Trophoblast cell (in vitro differentiated cells and primary cell): ENCODE measurements around the gene DTL.

Source experiments
- DNase-seq, 2 donors: peaks; one replicate each; pipeline ENCODE4 v3.0.0-alpha.2; 2016
- H2AFZ ChIP-seq: 2 replicates; pipeline ENCODE4 v1.6.1; 2013; ENCODE audit warnings: low read length, moderate library complexity, mild to moderate bottlenecking; ENCODE audit not compliant: insufficient read depth, poor library complexity
- H2AK5ac ChIP-seq: 2 replicates; pipeline ENCODE4 v1.6.1; 2013; ENCODE audit warnings: mild to moderate bottlenecking, low read length
- H2BK120ac ChIP-seq: 2 replicates; pipeline ENCODE4 v1.6.1; 2013; ENCODE audit warnings: low read length, mild to moderate bottlenecking, moderate library complexity; ENCODE audit not compliant: insufficient read depth, poor library complexity
- H2BK12ac ChIP-seq: 2 replicates; pipeline ENCODE4 v1.6.1; 2013; ENCODE audit warnings: mild to moderate bottlenecking, low read length, moderate library complexity
- H2BK5ac ChIP-seq: 2 replicates; pipeline ENCODE4 v1.6.1; 2013; ENCODE audit warnings: low read length, low read depth, moderate library complexity, mild to moderate bottlenecking; ENCODE audit not compliant: poor library complexity
- H3K14ac ChIP-seq: 2 replicates; pipeline ENCODE4 v1.6.1; 2013; ENCODE audit warnings: mild to moderate bottlenecking, low read length
- H3K18ac ChIP-seq: 2 replicates; pipeline ENCODE4 v1.6.1; 2013; ENCODE audit warnings: mild to moderate bottlenecking, low read length
- H3K23ac ChIP-seq: 2 replicates; pipeline ENCODE4 v1.6.1; 2013; ENCODE audit warnings: low read length
- H3K27ac ChIP-seq: 2 replicates; pipeline ENCODE4 v1.5.1; 2013; ENCODE audit warnings: low read depth, mild to moderate bottlenecking, inconsistent platforms, low read length, moderate library complexity
- H3K27me3 ChIP-seq: 2 replicates; pipeline ENCODE4 v1.6.1; 2013; ENCODE audit warnings: inconsistent platforms, mild to moderate bottlenecking, low read length, moderate library complexity; ENCODE audit not compliant: insufficient read depth
- H3K36me3 ChIP-seq, 2 experiments: 1 replicate in 1 of 2; 2 replicates in 1 of 2; pipeline ENCODE4 v1.6.1; 2013; ENCODE audit warnings: low read length in 2 of 2, mild to moderate bottlenecking in 2 of 2, moderate library complexity in 1 of 2; ENCODE audit not compliant: insufficient read depth in 2 of 2, control insufficient read depth in 1 of 2
- H3K4ac ChIP-seq: 2 replicates; pipeline ENCODE4 v1.6.1; 2013; ENCODE audit warnings: low read depth, mild to moderate bottlenecking, low read length, moderate library complexity
- H3K4me1 ChIP-seq, 2 experiments: 1 replicate in 1 of 2; 2 replicates in 1 of 2; pipeline ENCODE4 v1.6.1; 2013; ENCODE audit warnings: low read length in 2 of 2, mild to moderate bottlenecking in 2 of 2, moderate library complexity in 1 of 2; ENCODE audit not compliant: insufficient read depth in 2 of 2, control insufficient read depth in 1 of 2
- H3K4me2 ChIP-seq: 2 replicates; pipeline ENCODE4 v1.6.1; 2013; ENCODE audit warnings: inconsistent platforms, mild to moderate bottlenecking, low read length, moderate library complexity
- H3K4me3 ChIP-seq: 2 replicates; pipeline ENCODE4 v1.5.1; 2013; ENCODE audit warnings: mild to moderate bottlenecking, low read depth, low read length, inconsistent platforms
- H3K79me1 ChIP-seq: one replicate; pipeline ENCODE4 v1.6.1; 2013; ENCODE audit warnings: low read length
- H3K79me2 ChIP-seq: 2 replicates; pipeline ENCODE4 v1.6.1; 2013; ENCODE audit warnings: low read length, mild to moderate bottlenecking; ENCODE audit not compliant: control insufficient read depth, insufficient read depth, poor library complexity
- H3K9ac ChIP-seq: 2 replicates; pipeline ENCODE4 v1.6.1; 2013; ENCODE audit warnings: mild to moderate bottlenecking, low read length
- H3K9me3 ChIP-seq: 2 replicates; pipeline ENCODE4 v1.6.1; 2013; ENCODE audit warnings: low read depth, mild to moderate bottlenecking, control low read depth, inconsistent platforms, low read length; ENCODE audit not compliant: insufficient read depth
- H4K12ac ChIP-seq: 2 replicates; pipeline ENCODE4 v1.6.1; 2013; ENCODE audit warnings: low read depth, mild to moderate bottlenecking, low read length, moderate library complexity
- H4K8ac ChIP-seq: 2 replicates; pipeline ENCODE4 v1.6.1; 2013; ENCODE audit warnings: low read depth, mild to moderate bottlenecking, low read length, moderate library complexity
- H4K91ac ChIP-seq: one replicate; pipeline ENCODE4 v1.6.1; 2013; ENCODE audit warnings: low read depth, mild to moderate bottlenecking, low read length, moderate library complexity
- WGBS: extraction: QIAGEN DNeasy Blood & Tissue Kit; methylation state at CpG from one replicate; pipeline ENCODE4 v1.1.7; 2013; ENCODE audit warnings: missing lambda C conversion rate; ENCODE audit not compliant: insufficient read length, insufficient coverage; ENCODE audit errors: extremely low coverage; 5-methylcytosine and 5-hydroxymethylcytosine counted together

DTL gene

DNA sequence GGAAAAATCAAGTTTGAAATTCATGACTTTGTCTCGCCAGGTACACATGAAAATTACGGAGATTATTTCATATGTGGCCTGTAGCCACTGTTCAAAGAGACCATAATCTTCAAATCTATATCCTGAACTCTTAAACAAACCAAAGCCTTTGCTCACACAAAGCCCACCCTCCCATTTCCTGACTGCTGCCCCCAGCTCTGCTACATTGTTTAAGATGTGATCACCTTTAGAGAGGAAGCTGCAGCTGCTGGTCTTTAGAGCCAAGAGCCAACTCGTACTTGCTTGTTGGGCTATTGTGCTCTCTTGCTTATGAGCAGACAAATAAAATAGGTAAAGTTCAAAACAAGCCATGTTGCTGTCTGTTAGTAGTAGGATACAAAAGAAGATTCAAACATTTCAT is 71.9 kb downstream of the DTL start:
- Histone ChIP-seq H3K36me3 (no peaks in the 10 kb centered on the region), H4K12ac (no peak overlapping the region), H3K18ac (no peak overlapping the region), H3K4me1 (no peaks in the 10 kb centered on the region), H3K27ac (no peak overlapping the region), H3K9ac (no peak overlapping the region), H2AK5ac (no peak overlapping the region), H3K4me2 (no peak overlapping the region), H2AFZ (no peak overlapping the region), H3K23ac (no peak overlapping the region), H3K14ac (no peak overlapping the region), H3K4ac (no peak overlapping the region), H2BK5ac (no peak overlapping the region), H2BK12ac (no peak overlapping the region), H3K4me3 (no peak overlapping the region), H3K27me3 (no peaks in the 10 kb centered on the region), H4K91ac (no peak overlapping the region), H4K8ac (no peak overlapping the region), H3K79me2 (no peaks in the 10 kb centered on the region), H3K79me1 (no peaks in the 10 kb centered on the region), H2BK120ac (no peak overlapping the region), H3K9me3 (no peaks in the 10 kb centered on the region)
- no CpG with 5 or more reads among the region's 3 CpGs for WGBS
- DNase-seq = no peak

DNA sequence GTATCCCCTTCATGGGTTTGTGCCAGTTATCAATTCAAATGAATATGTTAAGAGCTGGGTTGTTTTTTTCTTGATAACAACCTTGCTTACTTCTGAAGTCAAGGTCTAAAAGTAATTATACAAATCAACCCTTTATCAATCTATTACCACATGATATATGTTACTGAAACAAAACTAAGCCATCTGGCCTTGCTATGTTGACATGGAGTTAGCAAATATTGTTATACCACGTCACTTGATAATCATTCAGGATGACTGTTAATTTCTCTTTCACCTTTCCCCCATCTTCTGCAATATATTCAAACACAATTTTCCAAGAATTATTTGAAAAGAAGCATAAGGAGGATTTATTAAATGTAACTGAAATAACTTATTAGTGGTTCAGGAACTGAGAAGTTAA is 72.6 kb downstream of the DTL start:
- Histone ChIP-seq H4K91ac (no peak overlapping the region), H3K79me1 (no peaks in the 10 kb centered on the region), H3K4me2 (no peak overlapping the region), H3K27ac (no peak overlapping the region), H3K27me3 (no peaks in the 10 kb centered on the region), H3K4me1 (no peaks in the 10 kb centered on the region), H2AK5ac (no peak overlapping the region), H4K8ac (no peak overlapping the region), H3K36me3 (no peaks in the 10 kb centered on the region), H3K9ac (no peak overlapping the region), H3K23ac (no peak overlapping the region), H2BK120ac (no peak overlapping the region), H3K4ac (no peak overlapping the region), H3K9me3 (no peaks in the 10 kb centered on the region), H2AFZ (no peak overlapping the region), H3K14ac (no peak overlapping the region), H3K4me3 (no peak overlapping the region), H3K79me2 (no peaks in the 10 kb centered on the region), H2BK5ac (no peak overlapping the region), H2BK12ac (no peak overlapping the region), H4K12ac (no peak overlapping the region), H3K18ac (no peak overlapping the region)
- WGBS = no CpG with 5 or more reads among the region's 1 CpG
- DNase-seq = no peak

DNA sequence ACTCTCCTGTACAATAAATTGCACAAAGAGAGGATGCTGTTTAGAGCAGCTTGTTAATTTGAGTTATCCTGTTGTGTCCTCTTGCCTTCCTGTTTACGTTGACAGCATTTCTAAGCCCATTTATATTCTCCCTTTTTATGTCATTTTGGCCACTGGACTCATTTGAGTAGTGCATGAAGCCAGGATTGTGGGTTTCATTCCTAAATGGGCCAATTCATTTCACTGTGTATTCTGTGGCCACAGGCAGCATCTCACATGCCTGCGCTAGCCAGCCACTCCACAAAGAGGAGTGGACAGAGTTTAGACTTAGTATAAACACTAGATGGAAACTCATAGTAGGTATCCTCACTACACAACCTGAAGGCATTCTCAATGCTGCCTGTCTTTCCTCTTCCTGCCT is 73.4 kb downstream of the DTL start:
- Histone ChIP-seq H2AK5ac (no peak overlapping the region), H3K4ac (no peak overlapping the region), H3K4me1 (no peaks in the 10 kb centered on the region), H3K79me2 (no peaks in the 10 kb centered on the region), H2BK12ac (no peak overlapping the region), H3K9ac (no peak overlapping the region), H3K9me3 (no peaks in the 10 kb centered on the region), H3K23ac (no peak overlapping the region), H2BK120ac (no peak overlapping the region), H3K4me3 (no peak overlapping the region), H2AFZ (no peak overlapping the region), H4K12ac (no peak overlapping the region), H4K8ac (no peak overlapping the region), H3K27ac (no peak overlapping the region), H3K79me1 (no peaks in the 10 kb centered on the region), H3K18ac (no peak overlapping the region), H4K91ac (no peak overlapping the region), H3K27me3 (no peaks in the 10 kb centered on the region), H2BK5ac (no peak overlapping the region), H3K4me2 (no peak overlapping the region), H3K14ac (no peak overlapping the region), H3K36me3 (no peaks in the 10 kb centered on the region)
- no CpG with 5 or more reads among the region's 2 CpGs for WGBS
- no peak for DNase-seq

DNA sequence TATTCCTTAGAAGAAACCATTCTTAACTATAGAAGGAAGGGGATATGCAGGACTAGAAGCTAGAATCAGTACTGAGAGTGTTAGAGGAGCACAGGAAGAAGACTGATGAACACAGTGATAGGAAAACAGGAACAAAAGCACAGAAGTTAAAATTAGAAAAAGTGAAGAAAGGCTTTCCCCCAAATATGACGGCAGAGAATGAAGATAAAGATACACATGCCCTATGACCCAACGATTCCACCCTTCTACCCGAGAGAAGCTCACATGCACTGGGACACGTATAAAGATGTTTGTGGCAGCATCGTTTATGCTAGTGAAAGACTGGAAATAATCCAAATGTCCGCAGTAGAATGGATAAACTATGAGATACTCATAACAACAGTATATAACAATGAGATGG is 74.2 kb downstream of the DTL start:
- Histone ChIP-seq H3K14ac (no peak overlapping the region), H4K91ac (no peak overlapping the region), H4K12ac (no peak overlapping the region), H4K8ac (no peak overlapping the region), H2BK5ac (no peak overlapping the region), H3K79me2 (no peaks in the 10 kb centered on the region), H2BK12ac (no peak overlapping the region), H3K4me2 (no peak overlapping the region), H3K18ac (no peak overlapping the region), H3K9me3 (no peaks in the 10 kb centered on the region), H3K79me1 (no peaks in the 10 kb centered on the region), H2AK5ac (no peak overlapping the region), H3K27ac (no peak overlapping the region), H3K36me3 (no peaks in the 10 kb centered on the region), H3K4ac (no peak overlapping the region), H2BK120ac (no peak overlapping the region), H3K27me3 (no peaks in the 10 kb centered on the region), H3K9ac (no peak overlapping the region), H3K4me3 (no peak overlapping the region), H3K4me1 (no peaks in the 10 kb centered on the region), H3K23ac (no peak overlapping the region), H2AFZ (no peak overlapping the region)
- DNase-seq = no peak
- no CpG with 5 or more reads among the region's 6 CpGs for WGBS
